Progenitor cell of endocrine pancreas (in vitro differentiated cells): ENCODE measurements around the gene LHX6. TPM values are rescaled to one million over a fixed set of nuclear protein-coding genes. Genes with fewer than 3 reads are reported as not detected.

Experiments
- DNase-seq: peaks from one replicate; pipeline ENCODE4 v3.0.0; 2021; ENCODE audit warnings: low spot score; ENCODE audit not compliant: unreplicated experiment
- H3K27ac Mint-ChIP-seq: 2 replicates; pipeline ENCODE4 v1.8.0; 2021; ENCODE audit warnings: mild to moderate bottlenecking, moderate library complexity, mixed read lengths
- H3K27me3 Mint-ChIP-seq: 2 replicates; pipeline ENCODE4 v1.8.0; 2021; ENCODE audit warnings: mixed read lengths
- H3K36me3 Mint-ChIP-seq: 2 replicates; pipeline ENCODE4 v1.8.0; 2022; ENCODE audit warnings: mixed read lengths; ENCODE audit not compliant: insufficient read depth
- H3K4me1 Mint-ChIP-seq: 2 replicates; pipeline ENCODE4 v1.8.0; 2021; ENCODE audit warnings: low read depth, mixed read lengths
- H3K4me3 Mint-ChIP-seq: 2 replicates; pipeline ENCODE4 v1.8.0; 2021; ENCODE audit warnings: low read depth, mild to moderate bottlenecking, moderate library complexity, mixed read lengths
- H3K9me3 Mint-ChIP-seq: 2 replicates; pipeline ENCODE4 v1.8.0; 2021; ENCODE audit warnings: low read depth, mixed read lengths
- total RNA-seq: library from RNA; stranded (reverse); gene quantifications from 2 replicates; pipeline ENCODE4 v1.2.1, GENCODE V29; 2021
- TF ChIP-seq, protein P1 (sequence below): fragments of 200-600 bp; sonication (generic); IDR thresholded peaks from one replicate; pipeline ENCODE4 v1.5.0; 2021; ENCODE audit warnings: antibody characterized with exemption, mild to moderate bottlenecking; ENCODE audit not compliant: unreplicated experiment

The LHX6 gene
- total RNA-seq, 1 donor from 2014 or later = 1.6 TPM

DNA sequence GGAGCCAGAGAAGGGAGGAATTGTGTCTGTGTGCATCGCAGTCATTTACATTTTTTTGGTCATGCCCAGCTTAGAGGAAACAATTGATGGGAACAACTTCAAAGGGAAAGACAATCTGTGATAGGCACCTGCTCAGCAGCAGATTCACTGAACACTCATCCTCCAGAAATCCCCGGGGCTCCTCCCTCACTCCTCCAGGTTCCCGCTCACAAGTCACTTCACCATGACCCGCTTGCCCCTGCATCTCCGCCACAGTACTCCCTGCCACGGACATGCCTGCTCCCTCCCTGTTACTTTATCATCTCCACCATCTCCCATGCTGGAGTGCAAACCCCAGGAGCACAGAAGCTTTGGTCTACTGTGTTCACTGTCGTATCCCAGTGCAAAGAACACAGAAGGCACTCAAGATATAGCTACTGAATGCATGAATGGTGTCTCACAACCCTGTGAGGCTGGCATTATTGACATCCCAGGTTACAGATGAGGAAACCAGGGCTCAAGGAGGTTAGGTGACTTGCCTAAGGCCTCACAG is 16.2 kb downstream of the LHX6 start:
- no peaks in the 10 kb centered on the region for H3K36me3 Mint-ChIP-seq
- TF ChIP-seq, protein P1, sequence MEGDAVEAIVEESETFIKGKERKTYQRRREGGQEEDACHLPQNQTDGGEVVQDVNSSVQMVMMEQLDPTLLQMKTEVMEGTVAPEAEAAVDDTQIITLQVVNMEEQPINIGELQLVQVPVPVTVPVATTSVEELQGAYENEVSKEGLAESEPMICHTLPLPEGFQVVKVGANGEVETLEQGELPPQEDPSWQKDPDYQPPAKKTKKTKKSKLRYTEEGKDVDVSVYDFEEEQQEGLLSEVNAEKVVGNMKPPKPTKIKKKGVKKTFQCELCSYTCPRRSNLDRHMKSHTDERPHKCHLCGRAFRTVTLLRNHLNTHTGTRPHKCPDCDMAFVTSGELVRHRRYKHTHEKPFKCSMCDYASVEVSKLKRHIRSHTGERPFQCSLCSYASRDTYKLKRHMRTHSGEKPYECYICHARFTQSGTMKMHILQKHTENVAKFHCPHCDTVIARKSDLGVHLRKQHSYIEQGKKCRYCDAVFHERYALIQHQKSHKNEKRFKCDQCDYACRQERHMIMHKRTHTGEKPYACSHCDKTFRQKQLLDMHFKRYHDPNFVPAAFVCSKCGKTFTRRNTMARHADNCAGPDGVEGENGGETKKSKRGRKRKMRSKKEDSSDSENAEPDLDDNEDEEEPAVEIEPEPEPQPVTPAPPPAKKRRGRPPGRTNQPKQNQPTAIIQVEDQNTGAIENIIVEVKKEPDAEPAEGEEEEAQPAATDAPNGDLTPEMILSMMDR = no peak
- no peaks in the 10 kb centered on the region for H3K9me3 Mint-ChIP-seq
- H3K27ac Mint-ChIP-seq = no peak overlapping the region
- H3K4me3 Mint-ChIP-seq = no peak overlapping the region
- peaks cover 89% of the 10 kb centered on the region for H3K27me3 Mint-ChIP-seq
- H3K4me1 Mint-ChIP-seq = no peaks in the 10 kb centered on the region
- no peak for DNase-seq

DNA sequence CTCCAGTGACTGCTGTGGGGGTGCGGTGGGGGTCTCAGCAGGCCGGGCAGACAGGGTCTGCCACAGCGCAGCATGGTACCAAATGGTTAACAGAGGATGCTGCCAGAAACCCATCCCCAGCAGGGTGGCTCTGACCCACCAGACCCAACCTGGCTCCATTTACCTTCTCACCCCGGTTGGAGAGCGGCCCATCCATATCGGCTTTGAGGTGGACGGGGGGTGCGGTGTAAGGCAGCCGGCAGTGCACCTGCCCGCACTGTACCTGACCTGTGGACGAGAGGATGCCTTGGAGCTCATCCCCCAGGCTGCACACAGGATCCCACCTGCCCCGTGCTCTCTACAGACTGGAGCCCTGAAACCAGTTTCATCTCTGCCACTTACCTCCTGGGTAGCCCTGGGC is 19.3 kb downstream of the LHX6 start:
- H3K4me1 Mint-ChIP-seq = no peaks in the 10 kb centered on the region
- H3K27me3 Mint-ChIP-seq = peaks cover 83% of the 10 kb centered on the region
- DNase-seq = no peak
- no peak overlapping the region for H3K27ac Mint-ChIP-seq
- no peaks in the 10 kb centered on the region for H3K9me3 Mint-ChIP-seq
- TF ChIP-seq, protein P1 = no peak
- no peaks in the 10 kb centered on the region for H3K36me3 Mint-ChIP-seq
- no peak overlapping the region for H3K4me3 Mint-ChIP-seq

DNA sequence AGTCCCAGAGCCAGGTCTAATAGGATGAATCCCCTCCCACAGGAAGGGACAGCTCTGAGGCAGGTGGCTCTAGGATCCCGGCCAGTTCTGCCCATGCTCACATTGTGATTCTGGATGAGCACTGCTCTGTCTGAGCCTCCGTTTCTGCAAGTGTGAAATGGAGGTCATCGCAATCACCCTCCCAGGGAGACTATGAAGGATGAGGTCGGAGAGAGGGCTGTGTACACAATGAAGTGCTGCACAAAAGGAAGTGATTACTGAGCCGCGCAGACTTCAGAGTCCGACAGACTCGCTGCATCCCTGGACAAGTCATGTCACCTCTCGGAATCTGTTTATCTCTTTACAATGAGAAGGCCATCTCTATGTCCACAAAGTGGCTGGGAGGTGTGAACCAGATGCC is 21.7 kb downstream of the LHX6 start:
- H3K36me3 Mint-ChIP-seq = no peaks in the 10 kb centered on the region
- peaks cover 73% of the 10 kb centered on the region for H3K27me3 Mint-ChIP-seq
- H3K27ac Mint-ChIP-seq = no peak overlapping the region
- DNase-seq = no peak
- H3K4me1 Mint-ChIP-seq = no peaks in the 10 kb centered on the region
- H3K4me3 Mint-ChIP-seq = no peak overlapping the region
- TF ChIP-seq, protein P1 = no peak
- H3K9me3 Mint-ChIP-seq = no peaks in the 10 kb centered on the region

GRCh38 chr9:122206118-122207046 is 22.4 kb downstream of the LHX6 start:
- H3K4me3 Mint-ChIP-seq = no peak overlapping the region
- peaks cover 67% of the 10 kb centered on the region for H3K27me3 Mint-ChIP-seq
- TF ChIP-seq, protein P1 = no peak
- H3K9me3 Mint-ChIP-seq = no peaks in the 10 kb centered on the region
- no peak for DNase-seq
- H3K36me3 Mint-ChIP-seq = no peaks in the 10 kb centered on the region
- no peak overlapping the region for H3K27ac Mint-ChIP-seq
- no peaks in the 10 kb centered on the region for H3K4me1 Mint-ChIP-seq

DNA sequence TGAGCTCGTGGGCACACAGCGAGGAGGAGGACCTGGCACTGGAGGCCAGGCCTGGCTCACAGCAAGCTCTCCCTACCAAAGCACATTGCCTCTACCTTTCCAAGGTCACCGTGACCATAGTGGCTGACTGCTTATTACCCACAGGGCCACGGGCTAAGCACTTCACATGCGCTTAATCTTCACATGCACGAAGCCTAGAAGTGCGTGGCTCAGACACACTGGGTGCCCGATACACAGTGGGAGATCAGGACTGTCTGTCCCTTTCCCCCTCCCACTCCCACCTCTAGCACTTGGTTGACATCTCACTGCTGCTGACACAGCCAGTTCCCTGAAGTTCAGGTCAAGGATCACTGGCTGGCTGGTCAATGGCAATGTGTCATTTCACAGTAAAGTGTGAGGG is 23.6 kb downstream of the LHX6 start:
- Mint-ChIP-seq H3K4me3 (no peak overlapping the region), H3K9me3 (no peaks in the 10 kb centered on the region), H3K27ac (no peak overlapping the region), H3K36me3 (no peaks in the 10 kb centered on the region), H3K4me1 (no peaks in the 10 kb centered on the region), H3K27me3 (peaks cover 58% of the 10 kb centered on the region)
- no peak for DNase-seq
- TF ChIP-seq, protein P1 = no peak
